Tibial artery (tissue), 4 donors: ENCODE results near the gene GAD1.

Experiments used
- DNase-seq, 2 donors: peaks; one replicate each; pipeline ENCODE4 v3.0.0-alpha.2; 2019
- H3K27ac ChIP-seq, 2 donors: fragments of 200-600 bp; sonication (generic) in 1 of 2; 1 replicate in 1 of 2; 2 replicates in 1 of 2; pipeline ENCODE4 v1.5.1; 2018 to 2019; ENCODE audit warnings: mild to moderate bottlenecking in 1 of 2
- H3K27me3 ChIP-seq, 2 donors: fragments of 200-600 bp; sonication (generic) in 1 of 2; one replicate each; pipeline versions ENCODE4 v1.5.1 to v1.6.0; 2016 to 2019
- H3K36me3 ChIP-seq, 3 donors: fragments of 200-600 bp; sonication (generic) in 2 of 3; one replicate each; pipeline ENCODE4 v1.5.1; 2016 to 2019; ENCODE audit warnings: mild to moderate bottlenecking in 2 of 3
- H3K4me1 ChIP-seq, 4 donors: fragments of 200-600 bp; sonication (generic) in 2 of 4; 1 replicate in 3 of 4; 2 replicates in 1 of 4; pipeline ENCODE4 v1.5.1; 2016 to 2019
- H3K4me3 ChIP-seq, 2 donors: fragments of 200-600 bp; sonication (generic) in 1 of 2; 1 replicate in 1 of 2; 2 replicates in 1 of 2; pipeline ENCODE4 v1.5.1; 2018 to 2019; ENCODE audit warnings: mild to moderate bottlenecking in 2 of 2
- H3K9me3 ChIP-seq, 3 donors: fragments of 200-600 bp; sonication (generic) in 1 of 3; one replicate each; pipeline ENCODE4 v1.5.1; 2016 to 2019
- CTCF ChIP-seq, 2 experiments: fragments of 200-600 bp in 1 of 2; fragments of 450-650 bp in 1 of 2; IDR thresholded peaks; one replicate each; pipeline ENCODE4 v1.5.1; 2017 to 2019; ENCODE audit warnings: antibody characterized with exemption in 2 of 2, mild to moderate bottlenecking in 1 of 2, moderate library complexity in 1 of 2
- intact Hi-C: fragments of 100-400 bp; cut with DNase I; formaldehyde crosslinking; loops from one replicate; pipeline ENCODE4 v1.15.0; 2023; ENCODE audit warnings: low total_unique reads

The GAD1 gene

GRCh38 chr2:170873035-170873692 is 56.5 kb downstream of the GAD1 start:
- no peak overlapping the region for H3K27ac ChIP-seq
- H3K4me1 ChIP-seq, result peaks cover 0 to 5% (median 0%) of the 10 kb centered on the region in 4 donors
- H3K4me3 ChIP-seq, result peak overlapping the region in 1 of 2 donors; percentile 12
- intact Hi-C loops, result no loop called here
- no peaks in the 10 kb centered on the region for H3K27me3 ChIP-seq
- H3K36me3 ChIP-seq, result no peaks in the 10 kb centered on the region
- peak; percentile 66 to 70 for DNase-seq
- H3K9me3 ChIP-seq, result no peaks in the 10 kb centered on the region
- peak; percentile 73 to 79 for TF ChIP-seq CTCF (IDR thresholded peaks at IDR 0.05)

- no peaks in the 10 kb centered on the region for H3K27me3 ChIP-seq
- H3K27ac ChIP-seq, result no peak overlapping the region
- no peaks in the 10 kb centered on the region for H3K36me3 ChIP-seq
- H3K9me3 ChIP-seq, result no peaks in the 10 kb centered on the region
- peaks cover 0 to 5% (median 0%) of the 10 kb centered on the region in 4 donors for H3K4me1 ChIP-seq
- intact Hi-C loops, result no loop called here
- no peak for TF ChIP-seq CTCF (IDR thresholded peaks at IDR 0.05)
- no peak for DNase-seq
- H3K4me3 ChIP-seq, result no peak overlapping the region
Measured at GRCh38 chr2:170878066-170878465, 61.4 kb downstream of the GAD1 start.

- Histone ChIP-seq H3K36me3 (no peaks in the 10 kb centered on the region), H3K4me3 (no peak overlapping the region), H3K27ac (no peak overlapping the region), H3K27me3 (no peaks in the 10 kb centered on the region), H3K9me3 (no peaks in the 10 kb centered on the region), H3K4me1 (peaks cover 0 to 1% (median 0%) of the 10 kb centered on the region in 4 donors)
- TF ChIP-seq CTCF (IDR thresholded peaks at IDR 0.05), result no peak
- intact Hi-C loops, result no loop called here
- DNase-seq, result no peak
Measured at GRCh38 chr2:170878505-170878904, 61.8 kb downstream of the GAD1 start.

- no peak overlapping the region for H3K27ac ChIP-seq
- no peaks in the 10 kb centered on the region for H3K4me1 ChIP-seq
- H3K9me3 ChIP-seq, result no peaks in the 10 kb centered on the region
- no peaks in the 10 kb centered on the region for H3K36me3 ChIP-seq
- intact Hi-C loops, result no loop called here
- no peak for DNase-seq
- H3K27me3 ChIP-seq, result peaks cover 0 to 9% of the 10 kb centered on the region in 2 donors
- TF ChIP-seq CTCF (IDR thresholded peaks at IDR 0.05), result no peak
- no peak overlapping the region for H3K4me3 ChIP-seq
Measured at GRCh38 chr2:170881840-170882239, 65.2 kb downstream of the GAD1 start.

- no peak for DNase-seq
- no peak overlapping the region for H3K4me3 ChIP-seq
- H3K36me3 ChIP-seq, result no peaks in the 10 kb centered on the region
- no peak for TF ChIP-seq CTCF (IDR thresholded peaks at IDR 0.05)
- no peaks in the 10 kb centered on the region for H3K4me1 ChIP-seq
- intact Hi-C loops, result no loop called here
- peaks cover 0 to 9% of the 10 kb centered on the region in 2 donors for H3K27me3 ChIP-seq
- H3K9me3 ChIP-seq, result no peaks in the 10 kb centered on the region
- no peak overlapping the region for H3K27ac ChIP-seq
Measured at GRCh38 chr2:170882758-170883157, 66.1 kb downstream of the GAD1 start.
